ENCODE measurements around the gene PPP4R2. TPM values are rescaled to one million over a fixed set of nuclear protein-coding genes. Genes with fewer than 3 reads are reported as not detected.

The PPP4R2 gene
- total and polyA plus RNA-seq, 9 of the 15 experiments (the other 6 are each of a cell fraction or from before 2014, with no cell fraction given), result 11.0 to 49.6 (median 31.6) TPM

DNA sequence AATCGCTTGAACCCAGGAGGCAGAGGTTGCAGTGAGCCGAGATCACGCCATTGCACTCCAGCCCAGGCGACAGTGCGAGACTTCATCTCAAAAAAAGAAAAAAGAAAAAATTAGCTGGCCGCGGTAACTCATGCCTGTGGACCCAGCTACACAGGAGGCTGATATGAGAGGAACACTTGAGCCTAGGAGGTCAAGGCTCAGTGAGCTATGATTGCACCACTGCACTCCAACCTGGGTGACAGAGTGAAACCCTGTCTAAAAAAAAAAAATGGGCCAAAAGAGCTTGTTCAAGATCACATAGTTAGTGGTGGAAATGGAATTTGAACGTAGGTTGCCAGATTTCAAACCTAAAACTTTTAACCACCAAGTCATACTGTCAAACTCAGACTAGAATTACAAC is 46.2 kb upstream of the PPP4R2 start:
- ATAC-seq (no peak), FAIRE-seq (no peak), DNase-seq (ENCODE audit: extremely low read depth in 1 of 4, low spot score in 3 of 4) (no peak)
- Histone ChIP-seq H3K9ac (ENCODE audit: insufficient read depth in 1 of 2, low read depth in 2 of 2, low read length in 2 of 2) (no peak overlapping the region), H3K27ac (ENCODE audit: extremely low read depth, low read depth, low read length) (no peak overlapping the region), H3K27me3 (ENCODE audit: control insufficient read depth in 2 of 2, insufficient read depth in 2 of 2, low read length in 2 of 2) (no peaks in the 10 kb centered on the region), H3K4me1 (replicated peaks in 1 of 2; ENCODE audit: control insufficient read depth in 2 of 2, insufficient read depth in 2 of 2, low read length in 2 of 2) (peaks cover 5 to 7% of the 10 kb centered on the region in 2 experiments; a peak in 3 of 5 replicates), H3K36me3 (ENCODE audit: control insufficient read depth, insufficient read depth, low read length) (no peaks in the 10 kb centered on the region), H3K79me2 (ENCODE audit: control insufficient read depth, insufficient read depth, low read length) (no peaks in the 10 kb centered on the region), H3K4me3 (no peak overlapping the region), H2AFZ (ENCODE audit: low read depth, low read length) (no peak overlapping the region), H3K9me3 (replicated peaks; ENCODE audit: control insufficient read depth, insufficient read depth, low read depth, low read length) (no peaks in the 10 kb centered on the region), H3K4me2 (ENCODE audit: insufficient read depth, low read length) (no peak overlapping the region), H3K9me1 (ENCODE audit: control insufficient read depth, insufficient read depth, low read length) (no peaks in the 10 kb centered on the region), H4K20me1 (replicated peaks; ENCODE audit: control insufficient read depth, insufficient read depth, low read length) (no peaks in the 10 kb centered on the region)
- whole genome bisulfite sequencing (ENCODE audit: insufficient coverage, low coverage, missing lambda C conversion rate), result 77% methylated on average over 8 of the region's 8 CpGs
- ChIA-PET POLR2A (no interaction called here), CTCF (ENCODE audit: low intra/inter-chr PET ratio) (no interaction called here)
- intact Hi-C loops (cut with micrococcal nuclease) (no loop called here), in situ Hi-C loops (cut with MboI) (no loop called here)
- TF ChIP-seq JUN (IDR thresholded peaks at IDR 0.05; ENCODE audit: borderline replicate concordance, low read depth, low read length) (no peak), JUN (CRISPR knock-in tag; IDR thresholded peaks at IDR 0.05; ENCODE audit: borderline replicate concordance) (no peak), HNRNPH1 (optimal IDR thresholded peaks at IDR 0.05; ENCODE audit: low read depth, low read length) (no peak), BMI1 (IDR thresholded peaks at IDR 0.05; ENCODE audit: low read length) (no peak), ZNF174 (CRISPR knock-in tag; IDR thresholded peaks at IDR 0.05) (no peak)
- TF ChIP-seq, protein P1, sequence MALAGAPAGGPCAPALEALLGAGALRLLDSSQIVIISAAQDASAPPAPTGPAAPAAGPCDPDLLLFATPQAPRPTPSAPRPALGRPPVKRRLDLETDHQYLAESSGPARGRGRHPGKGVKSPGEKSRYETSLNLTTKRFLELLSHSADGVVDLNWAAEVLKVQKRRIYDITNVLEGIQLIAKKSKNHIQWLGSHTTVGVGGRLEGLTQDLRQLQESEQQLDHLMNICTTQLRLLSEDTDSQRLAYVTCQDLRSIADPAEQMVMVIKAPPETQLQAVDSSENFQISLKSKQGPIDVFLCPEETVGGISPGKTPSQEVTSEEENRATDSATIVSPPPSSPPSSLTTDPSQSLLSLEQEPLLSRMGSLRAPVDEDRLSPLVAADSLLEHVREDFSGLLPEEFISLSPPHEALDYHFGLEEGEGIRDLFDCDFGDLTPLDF (CRISPR knock-in tag; IDR thresholded peaks at IDR 0.05), result no peak
- TF ChIP-seq, protein P2, sequence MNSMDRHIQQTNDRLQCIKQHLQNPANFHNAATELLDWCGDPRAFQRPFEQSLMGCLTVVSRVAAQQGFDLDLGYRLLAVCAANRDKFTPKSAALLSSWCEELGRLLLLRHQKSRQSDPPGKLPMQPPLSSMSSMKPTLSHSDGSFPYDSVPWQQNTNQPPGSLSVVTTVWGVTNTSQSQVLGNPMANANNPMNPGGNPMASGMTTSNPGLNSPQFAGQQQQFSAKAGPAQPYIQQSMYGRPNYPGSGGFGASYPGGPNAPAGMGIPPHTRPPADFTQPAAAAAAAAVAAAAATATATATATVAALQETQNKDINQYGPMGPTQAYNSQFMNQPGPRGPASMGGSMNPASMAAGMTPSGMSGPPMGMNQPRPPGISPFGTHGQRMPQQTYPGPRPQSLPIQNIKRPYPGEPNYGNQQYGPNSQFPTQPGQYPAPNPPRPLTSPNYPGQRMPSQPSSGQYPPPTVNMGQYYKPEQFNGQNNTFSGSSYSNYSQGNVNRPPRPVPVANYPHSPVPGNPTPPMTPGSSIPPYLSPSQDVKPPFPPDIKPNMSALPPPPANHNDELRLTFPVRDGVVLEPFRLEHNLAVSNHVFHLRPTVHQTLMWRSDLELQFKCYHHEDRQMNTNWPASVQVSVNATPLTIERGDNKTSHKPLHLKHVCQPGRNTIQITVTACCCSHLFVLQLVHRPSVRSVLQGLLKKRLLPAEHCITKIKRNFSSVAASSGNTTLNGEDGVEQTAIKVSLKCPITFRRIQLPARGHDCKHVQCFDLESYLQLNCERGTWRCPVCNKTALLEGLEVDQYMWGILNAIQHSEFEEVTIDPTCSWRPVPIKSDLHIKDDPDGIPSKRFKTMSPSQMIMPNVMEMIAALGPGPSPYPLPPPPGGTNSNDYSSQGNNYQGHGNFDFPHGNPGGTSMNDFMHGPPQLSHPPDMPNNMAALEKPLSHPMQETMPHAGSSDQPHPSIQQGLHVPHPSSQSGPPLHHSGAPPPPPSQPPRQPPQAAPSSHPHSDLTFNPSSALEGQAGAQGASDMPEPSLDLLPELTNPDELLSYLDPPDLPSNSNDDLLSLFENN (IDR thresholded peaks at IDR 0.05; ENCODE audit: low read depth in 2 of 2, low read length in 2 of 2), result no peak
- BruUV-seq (replicated peaks), result no TSS peak
